HG03045 (cell line): ENCODE measurements around the gene LAMA3.

ENCODE experiments used
- ATAC-seq: cut with Tn5 transposase; IDR thresholded peaks from one replicate; pipeline ENCODE4 v1.9.1; 2021; ENCODE audit warnings: mild to moderate bottlenecking, moderate library complexity; ENCODE audit not compliant: unreplicated experiment

The LAMA3 gene

GRCh38 chr18:23870676-23871380, 181.6 kb downstream of the LAMA3 start:
- no peak for ATAC-seq

DNA sequence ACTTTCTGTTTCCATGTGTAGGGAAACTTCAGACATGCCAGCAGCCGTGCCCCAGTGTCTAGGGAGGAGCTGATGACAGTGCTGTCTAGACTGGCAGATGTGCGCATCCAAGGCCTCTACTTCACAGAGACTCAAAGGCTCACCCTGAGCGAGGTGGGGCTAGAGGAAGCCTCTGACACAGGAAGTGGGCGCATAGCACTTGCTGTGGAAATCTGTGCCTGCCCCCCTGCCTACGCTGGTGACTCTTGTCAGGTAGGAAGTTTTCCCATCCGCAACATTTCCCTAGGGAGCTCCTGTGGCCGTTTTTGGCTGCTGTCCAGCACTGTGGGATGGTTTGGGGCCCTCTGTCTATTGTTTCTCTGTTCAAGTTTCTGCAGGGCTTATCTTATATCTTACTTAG, 182.2 kb downstream of the LAMA3 start:
- no peak for ATAC-seq

DNA sequence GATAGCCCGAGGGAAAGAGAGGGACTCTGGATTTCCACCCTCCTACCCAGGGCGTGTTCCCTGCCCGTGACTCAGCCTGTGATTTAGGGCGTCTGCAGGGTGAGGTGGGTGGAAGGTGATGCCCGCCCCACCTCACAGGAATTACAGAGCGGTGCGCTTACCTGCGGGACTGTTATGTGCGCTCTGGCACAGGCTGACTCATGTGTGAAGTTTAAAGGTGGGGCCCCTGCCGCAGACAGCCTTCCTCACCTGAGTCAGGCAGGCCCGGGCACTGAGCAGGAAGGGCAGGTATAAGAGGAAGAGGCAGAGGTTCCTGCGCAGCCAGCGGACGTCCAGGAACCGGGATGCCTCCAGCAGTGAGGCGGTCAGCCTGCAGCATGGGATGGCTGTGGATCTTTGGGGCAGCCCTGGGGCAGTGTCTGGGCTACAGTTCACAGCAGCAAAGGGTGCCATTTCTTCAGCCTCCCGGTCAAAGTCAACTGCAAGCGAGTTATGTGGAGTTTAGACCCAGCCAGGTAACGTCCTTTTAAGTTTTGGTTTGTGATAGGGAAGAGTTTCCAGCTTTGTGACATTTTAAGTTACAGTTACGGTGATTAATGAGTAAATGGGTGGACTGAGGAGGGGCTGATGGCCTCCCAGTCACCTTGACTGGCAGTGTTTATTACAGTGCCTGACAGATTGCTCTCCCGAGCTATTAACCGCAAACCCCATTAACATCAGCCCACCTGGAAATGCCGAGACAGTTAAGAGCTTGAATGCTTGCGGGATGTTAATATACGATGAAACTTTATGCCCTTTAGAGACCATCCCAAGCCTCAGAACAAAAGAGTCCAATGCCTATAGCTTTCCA, 183.7 kb downstream of the LAMA3 start:
- no peak for ATAC-seq

DNA sequence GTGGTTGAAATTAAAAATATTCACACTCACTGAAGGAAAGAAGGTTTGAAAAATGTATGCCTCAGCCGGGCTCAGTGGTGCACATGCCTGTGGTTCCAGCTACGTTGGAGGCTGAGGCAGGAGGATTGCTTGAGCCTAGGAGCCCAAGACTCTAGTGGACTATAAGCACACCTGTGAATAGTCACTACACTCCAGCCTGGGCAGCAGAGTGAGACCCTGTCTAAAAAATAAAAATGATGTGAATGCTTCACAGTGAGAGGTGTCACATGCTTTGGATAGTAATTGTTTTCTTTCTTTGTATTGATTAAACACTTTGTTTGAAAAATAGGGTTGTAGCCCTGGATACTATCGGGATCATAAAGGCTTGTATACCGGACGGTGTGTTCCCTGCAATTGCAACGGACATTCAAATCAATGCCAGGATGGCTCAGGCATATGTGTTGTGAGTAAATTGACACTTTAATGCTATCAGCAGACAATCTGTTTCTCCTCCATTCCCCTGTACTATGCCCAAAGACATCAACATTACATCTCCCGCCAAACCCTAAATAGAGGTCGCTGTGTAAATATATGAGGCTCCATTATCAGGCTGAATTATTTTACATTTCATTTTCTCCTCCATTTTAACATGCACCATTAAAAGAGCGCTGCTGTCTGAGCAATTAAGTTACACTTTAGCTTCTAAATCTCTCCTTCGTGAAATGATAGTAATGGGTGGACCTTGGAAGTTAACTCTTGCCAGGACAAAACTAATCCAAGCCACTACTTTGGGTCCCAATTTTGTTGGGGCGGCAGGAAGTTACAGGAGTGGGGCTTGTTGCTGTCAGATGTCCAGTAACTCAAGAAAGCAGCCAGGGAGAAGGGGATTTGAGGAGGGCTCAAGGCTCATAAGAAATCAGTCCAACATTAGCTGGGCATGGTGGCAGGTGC, 187.0 kb downstream of the LAMA3 start:
- no peak for ATAC-seq

GRCh38 chr18:23876921-23877320, 187.7 kb downstream of the LAMA3 start:
- no peak for ATAC-seq

- ATAC-seq, result no peak
These were observed 188.1 kb downstream of the LAMA3 start for GRCh38 chr18:23877371-23877770.

GRCh38 chr18:23878336-23878900, 189.2 kb downstream of the LAMA3 start:
- no peak for ATAC-seq

- no peak for ATAC-seq
These were observed 189.9 kb downstream of the LAMA3 start for GRCh38 chr18:23879126-23879525.

- ATAC-seq, result no peak
These were observed 190.3 kb downstream of the LAMA3 start for GRCh38 chr18:23879544-23879943.

DNA sequence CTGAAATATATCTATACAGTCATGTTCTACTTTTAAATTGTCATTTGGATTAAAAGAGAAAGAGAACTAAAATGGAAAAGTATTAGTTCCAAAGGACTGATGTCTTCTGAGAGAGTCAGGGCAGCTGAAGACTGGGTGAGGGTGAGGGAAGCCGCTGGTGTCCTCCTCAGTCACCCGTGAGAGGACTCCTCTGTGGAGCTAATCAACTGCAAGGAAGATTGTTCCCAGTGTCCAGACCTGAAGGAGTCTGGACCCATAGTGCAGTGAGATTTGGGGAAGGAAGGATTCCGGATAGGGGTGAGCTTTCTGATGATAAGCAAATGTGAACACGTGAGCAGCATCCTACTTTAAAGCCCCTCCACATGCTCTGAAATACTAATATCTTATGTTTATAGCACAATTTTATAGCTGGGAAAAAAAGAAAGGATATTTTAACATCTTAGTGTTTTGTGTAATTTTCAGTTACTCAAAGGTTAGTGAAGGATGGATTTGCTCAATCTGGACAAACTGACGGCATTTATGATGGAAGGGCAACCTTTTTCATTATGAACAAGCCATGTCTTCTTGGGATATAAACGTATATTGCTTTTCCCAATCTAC, 190.8 kb downstream of the LAMA3 start:
- no peak for ATAC-seq

GRCh38 chr18:23880931-23881617, 191.8 kb downstream of the LAMA3 start:
- ATAC-seq, result no peak

DNA sequence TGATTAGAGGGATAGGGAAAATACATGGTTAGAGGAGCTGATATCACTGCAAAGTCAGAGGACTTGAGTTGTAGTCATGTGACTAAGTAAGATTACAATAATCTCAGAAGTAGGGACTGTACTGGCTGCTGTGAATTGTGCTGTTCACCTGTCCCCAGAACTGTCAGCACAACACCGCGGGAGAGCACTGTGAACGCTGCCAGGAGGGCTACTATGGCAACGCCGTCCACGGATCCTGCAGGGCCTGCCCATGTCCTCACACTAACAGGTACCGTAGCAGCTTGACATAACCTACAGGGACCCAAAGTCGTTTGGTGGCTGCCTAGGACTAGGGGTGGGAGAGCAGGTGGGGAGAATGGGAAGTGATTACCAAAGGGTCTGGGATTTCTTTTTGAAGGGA, 192.5 kb downstream of the LAMA3 start:
- no peak for ATAC-seq

DNA sequence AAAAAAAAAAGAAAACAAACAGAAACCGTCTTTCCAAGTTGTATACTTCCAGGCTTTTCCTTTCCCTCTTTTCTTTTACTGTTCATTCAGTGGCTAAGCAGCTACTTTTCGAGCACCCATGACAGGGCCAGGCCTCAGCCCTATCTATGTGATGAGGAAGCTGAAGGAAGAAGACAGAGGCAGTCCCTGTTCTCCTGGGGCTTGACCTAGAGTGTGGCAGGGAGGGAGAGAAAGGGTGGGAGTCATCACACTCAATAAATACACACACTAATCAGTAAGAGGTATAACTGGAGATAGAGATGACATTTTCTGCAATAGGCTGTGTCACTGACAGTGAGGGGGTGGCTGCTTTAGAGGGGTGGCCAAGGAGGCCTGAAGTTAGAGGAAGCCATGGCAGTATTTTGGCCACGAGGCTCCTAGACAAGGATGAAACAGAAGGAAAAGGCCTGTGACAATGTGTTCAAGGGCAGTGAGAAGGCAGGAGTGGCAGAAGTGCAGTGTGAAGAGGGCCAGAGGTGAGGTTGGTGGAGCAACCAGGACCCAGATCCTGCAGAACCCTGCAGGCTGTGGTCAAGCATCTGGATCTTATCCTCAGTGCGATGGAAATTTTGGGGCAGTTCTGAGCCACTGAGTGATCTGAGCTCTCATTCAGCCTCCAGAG, 193.5 kb downstream of the LAMA3 start:
- ATAC-seq, result no peak

DNA sequence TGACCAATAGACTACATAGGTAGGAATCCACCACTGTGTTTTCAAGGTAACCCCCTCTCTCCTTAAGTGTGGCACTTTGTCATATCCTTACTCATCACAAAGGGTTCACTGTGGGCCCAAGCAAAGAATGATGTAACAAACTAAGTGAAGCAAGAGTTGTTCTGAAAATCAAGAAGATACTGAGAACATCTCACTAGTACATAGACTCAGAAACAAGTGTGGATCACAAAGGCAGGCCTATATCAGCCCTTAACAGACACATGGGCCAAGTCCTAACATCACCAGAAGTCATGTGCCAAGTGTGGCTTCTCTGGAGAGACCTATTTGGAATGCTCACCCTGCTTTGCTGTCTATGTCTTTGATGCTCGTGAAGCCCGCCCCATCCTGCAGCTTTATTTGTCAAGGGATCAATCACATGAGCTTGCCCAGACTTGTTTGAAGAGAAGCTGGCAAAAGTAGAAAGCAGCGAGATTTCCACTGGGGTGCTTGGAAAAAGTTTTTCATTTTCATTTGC, 194.1 kb downstream of the LAMA3 start:
- no peak for ATAC-seq

GRCh38 chr18:23884681-23885375, 195.6 kb downstream of the LAMA3 start:
- no peak for ATAC-seq

GRCh38 chr18:23885750-23886149, 196.5 kb downstream of the LAMA3 start:
- ATAC-seq, result no peak

- ATAC-seq, result no peak
These were observed 197.8 kb downstream of the LAMA3 start for GRCh38 chr18:23887035-23887434.

GRCh38 chr18:23887493-23887892, 198.2 kb downstream of the LAMA3 start:
- no peak for ATAC-seq

GRCh38 chr18:23888881-23889280, 199.6 kb downstream of the LAMA3 start:
- no peak for ATAC-seq
